ENCODE results near the gene PHF14.

DNA sequence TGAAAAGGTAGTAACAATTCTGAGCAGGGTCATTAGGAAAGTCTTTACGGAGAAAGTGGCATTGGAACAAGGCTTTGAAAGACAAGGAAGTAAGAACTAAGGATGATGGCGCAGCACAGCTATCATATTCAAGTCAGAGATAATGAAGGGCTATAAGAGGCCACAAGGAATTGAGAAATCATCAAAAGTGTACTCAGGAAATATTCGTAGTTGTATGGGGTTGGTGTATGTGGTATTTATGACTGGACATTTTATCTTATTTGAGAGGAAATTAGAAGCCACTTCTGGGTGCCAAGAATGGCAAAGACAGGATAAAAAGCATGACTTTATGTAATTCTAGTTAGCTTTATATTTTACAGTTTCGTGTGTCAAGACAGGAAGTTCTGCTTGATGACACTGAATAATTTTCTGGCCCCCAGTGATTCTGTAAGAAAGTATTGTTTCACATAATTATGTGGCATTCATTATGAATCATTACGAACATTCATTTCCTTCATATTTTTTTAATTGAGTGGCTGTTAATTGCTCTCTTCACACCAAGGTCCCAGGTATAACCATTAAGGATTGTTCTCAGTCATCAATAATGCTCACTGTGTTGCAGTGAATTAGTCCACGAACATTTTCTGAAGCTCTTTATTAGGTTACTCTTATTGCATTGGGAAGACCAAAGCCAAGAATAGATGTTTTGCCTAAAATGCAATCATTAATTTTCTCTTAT is 244.3 kb downstream of the PHF14 start:
- TF ChIP-seq CTCF (IDR thresholded peaks at IDR 0.05) = no peak
- no peak for TF ChIP-seq POLR2A (IDR thresholded peaks at IDR 0.05)
- no peak for TF ChIP-seq POLR2AphosphoS5 (IDR thresholded peaks at IDR 0.05)
